Hepatocyte (in vitro differentiated cells): ENCODE data around the gene BUB1B. TPM values are rescaled to one million over a fixed set of nuclear protein-coding genes. Genes with fewer than 3 reads are reported as not detected.
"Not testable (repeated sequence)": the region's sequence is repeated elsewhere in the genome, so short reads cannot be mapped to it uniquely, and the experiment has no call there.

ENCODE experiments used
- DNase-seq: peaks from one replicate; pipeline ENCODE4 v3.0.0-alpha.2; 2016; ENCODE audit warnings: low spot score
- H2AFZ ChIP-seq: fragments of 200-600 bp; sonication (generic); 2 replicates; pipeline ENCODE4 v1.6.0; 2016; ENCODE audit warnings: antibody characterized with exemption, mild to moderate bottlenecking
- H3K27ac ChIP-seq: fragments of 200-600 bp; sonication (generic); 2 replicates; pipeline ENCODE4 v1.5.1; 2016; ENCODE audit warnings: mild to moderate bottlenecking
- H3K27me3 ChIP-seq: fragments of 200-600 bp; sonication (generic); 2 replicates; pipeline ENCODE4 v1.6.1; 2016
- H3K36me3 ChIP-seq: fragments of 200-600 bp; sonication (generic); replicated peaks from 2 replicates; pipeline ENCODE4 v1.5.1; 2016; ENCODE audit warnings: low read depth; ENCODE audit not compliant: insufficient read depth
- H3K4me1 ChIP-seq: fragments of 200-600 bp; sonication (generic); 2 replicates; pipeline ENCODE4 v1.5.1; 2016; ENCODE audit warnings: mild to moderate bottlenecking, moderate library complexity; ENCODE audit not compliant: insufficient read depth
- H3K4me2 ChIP-seq: fragments of 200-600 bp; sonication (generic); 2 replicates; pipeline ENCODE4 v1.6.0; 2016
- H3K4me3 ChIP-seq: fragments of 200-600 bp; sonication (generic); 2 replicates; pipeline ENCODE4 v1.5.1; 2016; ENCODE audit warnings: mild to moderate bottlenecking
- H3K79me2 ChIP-seq: fragments of 200-600 bp; sonication (generic); 2 replicates; pipeline ENCODE4 v1.6.0; 2017; ENCODE audit warnings: mild to moderate bottlenecking
- H3K9me2 ChIP-seq: fragments of 200-600 bp; sonication (generic); replicated peaks from 2 replicates; pipeline ENCODE4 v1.6.0; 2017; ENCODE audit warnings: mild to moderate bottlenecking; ENCODE audit not compliant: insufficient read depth
- H3K9me3 ChIP-seq: fragments of 200-600 bp; sonication (generic); 2 replicates; pipeline ENCODE4 v1.5.1; 2016; ENCODE audit warnings: low read depth, mild to moderate bottlenecking
- H4K20me1 ChIP-seq: fragments of 200-600 bp; sonication (generic); 2 replicates; pipeline ENCODE4 v1.6.0; 2016; ENCODE audit warnings: mild to moderate bottlenecking; ENCODE audit not compliant: insufficient read depth, poor library complexity, severe bottlenecking
- EZH2 ChIP-seq: fragments of 200-600 bp; sonication (generic); IDR thresholded peaks from 2 replicates; pipeline ENCODE4 v1.6.1; 2016; ENCODE audit warnings: antibody characterized with exemption, mild to moderate bottlenecking, borderline replicate concordance
- EZH2phosphoT487 ChIP-seq: fragments of 200-600 bp; sonication (generic); IDR thresholded peaks from one replicate; pipeline ENCODE4 v1.6.1; 2018; ENCODE audit warnings: antibody characterized with exemption, mild to moderate bottlenecking, low read depth, moderate library complexity; ENCODE audit not compliant: unreplicated experiment, severe bottlenecking
- WGBS: methylation state at CpG from one replicate; pipeline ENCODE4 v1.1.6; 2016; ENCODE audit warnings: low lambda C conversion rate; ENCODE audit errors: missing lambda C conversion rate; 5-methylcytosine and 5-hydroxymethylcytosine counted together
- polyA plus RNA-seq: library from polyadenylated mRNA; unstranded; fragments of >200 nt; fragmentation: Nextera tagmentation; extraction: Ambion mirVana; gene quantifications from 2 replicates; pipeline ENCODE4 v1.2.1, GENCODE V29; 2016
- total RNA-seq: library from RNA; depleted of rRNA; stranded (reverse); fragments of >200 nt; gene quantifications from 2 replicates; pipeline ENCODE4 v1.2.3, GENCODE V29; 2014
- TF ChIP-seq, protein P1 (sequence below): fragments of 200-600 bp; sonication (generic); IDR thresholded peaks from 2 replicates; pipeline ENCODE4 v1.5.1; 2016; ENCODE audit warnings: antibody characterized with exemption, mild to moderate bottlenecking; ENCODE audit not compliant: poor library complexity

Gene BUB1B
- total and polyA plus RNA-seq, 2 experiments from 2014 or later: 5.3 to 11.9 TPM

DNA sequence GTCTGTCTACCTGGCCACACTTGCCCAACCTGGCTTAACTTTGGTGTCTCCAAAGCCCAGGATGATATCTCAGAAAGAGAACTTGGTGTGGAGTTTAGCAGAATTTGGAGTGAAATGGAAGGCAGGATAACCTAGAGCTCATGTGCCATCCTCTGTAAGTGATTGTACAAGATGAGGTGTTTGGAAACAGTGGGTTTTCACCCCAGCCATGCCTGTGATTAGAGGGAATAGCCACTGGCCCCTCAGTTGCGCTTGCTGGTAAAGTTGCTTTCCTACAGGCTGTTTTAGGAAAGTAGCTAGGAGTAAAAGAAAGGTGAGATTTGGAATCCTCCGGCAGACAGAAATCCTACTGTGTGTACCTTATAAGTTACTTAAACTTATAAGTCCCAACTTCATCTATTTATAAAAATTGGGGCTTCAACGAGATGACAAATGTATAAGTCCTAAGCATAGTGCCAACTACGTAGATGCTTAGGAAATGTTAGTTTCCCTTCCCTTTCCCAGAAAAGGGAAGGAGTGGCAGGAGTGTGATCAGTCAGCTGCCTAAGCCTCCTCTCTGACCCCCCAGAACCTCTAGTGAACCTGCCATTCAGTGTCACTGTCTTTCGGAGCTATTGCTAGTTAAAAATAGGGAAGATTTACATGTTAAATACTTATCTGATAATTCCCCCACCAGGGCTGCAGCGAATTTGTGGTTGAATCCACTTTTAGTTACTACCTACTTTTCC lies 38.8 kb upstream of the BUB1B start:
- Histone ChIP-seq H3K36me3 (no peaks in the 10 kb centered on the region), H3K4me3 (no peak overlapping the region), H2AFZ (no peak overlapping the region), H3K4me2 (no peak overlapping the region), H3K4me1 (no peaks in the 10 kb centered on the region), H3K9me3 (no peaks in the 10 kb centered on the region), H3K27ac (no peak overlapping the region), H3K79me2 (no peaks in the 10 kb centered on the region), H3K9me2 (no peaks in the 10 kb centered on the region), H3K27me3 (no peaks in the 10 kb centered on the region), H4K20me1 (no peaks in the 10 kb centered on the region)
- 77% methylated on average over 6 of the region's 6 CpGs for WGBS
- no peak for DNase-seq
- TF ChIP-seq EZH2phosphoT487 (no peak), EZH2 (no peak)
- TF ChIP-seq, protein P1, sequence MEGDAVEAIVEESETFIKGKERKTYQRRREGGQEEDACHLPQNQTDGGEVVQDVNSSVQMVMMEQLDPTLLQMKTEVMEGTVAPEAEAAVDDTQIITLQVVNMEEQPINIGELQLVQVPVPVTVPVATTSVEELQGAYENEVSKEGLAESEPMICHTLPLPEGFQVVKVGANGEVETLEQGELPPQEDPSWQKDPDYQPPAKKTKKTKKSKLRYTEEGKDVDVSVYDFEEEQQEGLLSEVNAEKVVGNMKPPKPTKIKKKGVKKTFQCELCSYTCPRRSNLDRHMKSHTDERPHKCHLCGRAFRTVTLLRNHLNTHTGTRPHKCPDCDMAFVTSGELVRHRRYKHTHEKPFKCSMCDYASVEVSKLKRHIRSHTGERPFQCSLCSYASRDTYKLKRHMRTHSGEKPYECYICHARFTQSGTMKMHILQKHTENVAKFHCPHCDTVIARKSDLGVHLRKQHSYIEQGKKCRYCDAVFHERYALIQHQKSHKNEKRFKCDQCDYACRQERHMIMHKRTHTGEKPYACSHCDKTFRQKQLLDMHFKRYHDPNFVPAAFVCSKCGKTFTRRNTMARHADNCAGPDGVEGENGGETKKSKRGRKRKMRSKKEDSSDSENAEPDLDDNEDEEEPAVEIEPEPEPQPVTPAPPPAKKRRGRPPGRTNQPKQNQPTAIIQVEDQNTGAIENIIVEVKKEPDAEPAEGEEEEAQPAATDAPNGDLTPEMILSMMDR: no peak

DNA sequence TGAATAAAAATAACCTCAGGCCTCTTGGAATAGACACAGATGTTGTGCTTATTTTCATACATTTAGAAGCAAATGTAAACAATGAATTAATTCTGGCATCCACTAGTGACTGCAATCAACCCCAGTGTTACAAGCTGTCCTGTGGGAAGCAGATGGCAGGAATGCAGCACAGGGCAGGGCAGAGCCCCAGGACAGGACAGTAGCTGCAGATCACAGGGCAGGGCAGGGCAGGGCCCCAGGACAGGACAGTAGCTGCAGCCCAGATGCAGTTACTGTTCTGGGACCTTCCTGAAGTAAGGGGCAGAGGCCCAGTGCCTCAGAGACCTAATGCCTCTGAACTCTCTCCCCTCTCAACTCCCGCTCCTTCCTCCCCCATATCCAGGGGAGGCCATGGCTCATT lies 37.9 kb upstream of the BUB1B start:
- WGBS: 100% methylated on average over 1 of the region's 1 CpG
- not testable (repeated sequence) for H3K36me3 ChIP-seq, H3K79me2 ChIP-seq, H3K9me2 ChIP-seq, H3K4me2 ChIP-seq, H4K20me1 ChIP-seq, DNase-seq, H3K27me3 ChIP-seq, H2AFZ ChIP-seq, H3K4me3 ChIP-seq, H3K9me3 ChIP-seq, H3K4me1 ChIP-seq, H3K27ac ChIP-seq

DNA sequence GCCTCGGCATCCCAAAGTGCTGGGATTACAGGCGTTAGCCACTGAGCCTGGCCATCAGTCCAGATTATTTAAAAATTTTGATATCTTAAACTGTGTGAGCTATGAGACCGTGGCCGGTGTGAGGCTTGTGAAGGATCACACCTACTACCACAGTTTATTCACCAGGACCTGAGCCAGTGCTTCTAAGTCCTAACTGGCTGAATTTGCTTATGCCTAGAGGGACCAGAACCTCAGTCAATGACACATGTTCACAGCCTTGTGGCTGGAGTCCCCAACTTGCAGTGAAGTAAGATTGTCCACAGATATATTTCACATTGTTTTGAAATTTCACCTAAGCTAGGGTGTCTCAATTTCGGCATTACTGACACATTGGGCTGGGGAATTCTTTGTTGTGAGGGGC lies 37.0 kb upstream of the BUB1B start:
- not testable (repeated sequence) for H3K27me3 ChIP-seq, H3K4me3 ChIP-seq, DNase-seq, H4K20me1 ChIP-seq, H3K27ac ChIP-seq, H3K4me2 ChIP-seq, H3K79me2 ChIP-seq, H3K4me1 ChIP-seq, H3K36me3 ChIP-seq, H2AFZ ChIP-seq, H3K9me3 ChIP-seq, H3K9me2 ChIP-seq
- WGBS: 90% methylated on average over 5 of the region's 5 CpGs

DNA sequence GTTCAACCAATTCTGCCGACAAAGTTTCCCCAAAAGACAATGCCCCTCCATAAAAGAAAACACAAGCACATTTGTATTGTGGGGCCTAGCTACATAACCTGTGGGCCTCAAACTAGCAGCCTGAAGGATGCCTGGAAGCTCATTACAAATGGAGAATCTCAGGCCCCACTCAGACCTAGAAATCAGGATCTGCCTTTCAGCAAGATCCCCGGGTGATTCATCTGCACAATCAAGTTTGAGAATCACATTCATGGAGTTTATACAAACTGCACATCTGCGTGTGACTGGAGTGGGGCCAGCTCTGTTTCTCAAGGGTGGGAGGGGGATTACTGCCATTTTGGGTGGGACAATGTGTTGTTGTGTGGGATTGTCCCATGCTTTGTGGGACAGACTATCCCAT lies 36.5 kb upstream of the BUB1B start:
- not testable (repeated sequence) for H3K27me3 ChIP-seq, H4K20me1 ChIP-seq, H3K4me1 ChIP-seq, H3K9me3 ChIP-seq, H3K4me2 ChIP-seq, DNase-seq, H2AFZ ChIP-seq, H3K27ac ChIP-seq, H3K4me3 ChIP-seq, H3K79me2 ChIP-seq, H3K9me2 ChIP-seq, H3K36me3 ChIP-seq
- WGBS: 77% methylated on average over 3 of the region's 3 CpGs

DNA sequence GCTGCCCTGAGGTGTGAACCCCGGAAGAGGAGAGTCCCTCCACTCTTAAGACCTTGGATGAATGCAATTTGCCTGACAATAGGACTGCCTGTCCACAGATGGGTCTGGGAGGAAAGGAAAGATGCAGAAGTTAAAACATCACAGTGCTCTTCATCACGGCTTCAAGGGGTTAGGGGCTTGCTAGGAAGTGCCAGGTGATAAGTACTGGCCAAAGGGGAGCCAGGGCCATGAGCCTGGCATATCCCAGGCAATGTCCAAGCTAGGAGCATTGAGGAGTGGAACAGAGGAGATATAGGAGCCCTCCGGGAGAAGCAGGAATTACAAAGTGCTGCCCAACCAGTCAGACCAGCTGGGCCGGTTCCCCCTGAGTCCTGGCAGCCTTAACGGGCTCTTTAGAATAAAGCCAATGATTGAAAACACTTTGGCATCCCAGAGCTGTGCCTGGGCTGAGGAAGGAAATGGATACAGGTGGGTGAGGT lies 36.0 kb upstream of the BUB1B start:
- H3K4me2 ChIP-seq, H4K20me1 ChIP-seq, H3K27me3 ChIP-seq, H3K9me3 ChIP-seq, H3K36me3 ChIP-seq, DNase-seq, H3K9me2 ChIP-seq, H3K4me1 ChIP-seq, H3K79me2 ChIP-seq, H2AFZ ChIP-seq, H3K4me3 ChIP-seq, H3K27ac ChIP-seq: not testable (repeated sequence)
- WGBS: 47% methylated on average over 5 of the region's 5 CpGs
